Activated naive CD4-positive, alpha-beta T cell treated with anti-CD3 and anti-CD28 coated beads for 36 hours (primary cell): ENCODE measurements around the gene CMTM2. TPM values are rescaled to one million over a fixed set of nuclear protein-coding genes. Genes with fewer than 3 reads are reported as not detected.
"Not testable (repeated sequence)": the region's sequence is repeated elsewhere in the genome, so short reads cannot be mapped to it uniquely, and the experiment has no call there.

ENCODE experiments used
- CTCF ChIA-PET: fragments of 350-600 bp; sonication (Branson Sonifier 250); formaldehyde crosslinking; loops from one replicate; lab custom pipeline; 2021; ENCODE audit warnings: antibody characterized with exemption; lab: Charles Lee
- DNase-seq: peaks from one replicate; pipeline ENCODE4 v3.0.0-alpha.2; 2020
- H3K27ac Mint-ChIP-seq: one replicate; pipeline ENCODE4 v1.8.0; 2021; ENCODE audit warnings: mild to moderate bottlenecking, mixed read lengths
- H3K27me3 Mint-ChIP-seq: one replicate; pipeline ENCODE4 v1.8.0; 2021; ENCODE audit warnings: low read depth, mixed read lengths
- H3K36me3 Mint-ChIP-seq: one replicate; pipeline ENCODE4 v1.8.0; 2021; ENCODE audit warnings: low read depth, mixed read lengths
- H3K4me1 Mint-ChIP-seq: one replicate; pipeline ENCODE4 v1.8.0; 2021; ENCODE audit warnings: low read depth, mixed read lengths
- H3K4me3 Mint-ChIP-seq: one replicate; pipeline ENCODE4 v1.8.0; 2021; ENCODE audit warnings: mild to moderate bottlenecking, moderate library complexity, mixed read lengths
- H3K9me3 Mint-ChIP-seq: one replicate; pipeline ENCODE4 v1.8.0; 2021; ENCODE audit warnings: mixed read lengths
- intact Hi-C: fragments of 100-400 bp; cut with micrococcal nuclease; formaldehyde crosslinking; loops from one replicate; pipeline ENCODE4 v1.15.1; 2023
- total RNA-seq, 2 experiments: library from RNA; stranded (reverse); gene quantifications; one replicate each; pipeline ENCODE4 v1.2.3, GENCODE V29; 2021

CMTM2 gene
- total RNA-seq, 2 experiments from 2014 or later: not detected

- intact Hi-C loops: loop anchor here (5.0 kb wide), 1 partner anchor 92 kb away; no protein-coding TSS in a partner anchor
- CTCF ChIA-PET: interaction anchor here (0.6 to 1.5 kb wide), 5 partner anchors 11 to 188 kb away, joined by 3 to 5 read pairs (median 4); no protein-coding TSS in a partner anchor
- H3K9me3 Mint-ChIP-seq: no peaks in the 10 kb centered on the region
- no peak overlapping the region for H3K4me3 Mint-ChIP-seq
- H3K27ac Mint-ChIP-seq: no peak overlapping the region
- H3K36me3 Mint-ChIP-seq: peaks cover 45% of the 10 kb centered on the region
- H3K4me1 Mint-ChIP-seq: peaks cover 65% of the 10 kb centered on the region
- no peak for DNase-seq
- no peaks in the 10 kb centered on the region for H3K27me3 Mint-ChIP-seq
These were observed 19.2 kb upstream of the CMTM2 start for GRCh38 chr16:66560107-66560506.

- Mint-ChIP-seq H3K4me3 (no peak overlapping the region), H3K27ac (no peak overlapping the region), H3K4me1 (peaks cover 53% of the 10 kb centered on the region)
These were observed 17.7 kb upstream of the CMTM2 start for GRCh38 chr16:66561381-66562080.

GRCh38 chr16:66562409-66562808 is 16.9 kb upstream of the CMTM2 start:
- peaks cover 55% of the 10 kb centered on the region for H3K4me1 Mint-ChIP-seq
- intact Hi-C loops: loop anchor here (1.0 to 5.0 kb wide), 3 partner anchors 27 to 90 kb away; no protein-coding TSS in a partner anchor

More at GRCh38 chr16:66561381-66562080, 17.7 kb upstream of the CMTM2 start:
- CTCF ChIA-PET: interaction anchor here (0.5 to 5.2 kb wide), 15 partner anchors 9 to 309 kb away, joined by 3 to 25 read pairs (median 4); partner anchors contain the start of gene CKLF
- intact Hi-C loops: loop anchor here (1.0 to 5.0 kb wide), 3 partner anchors 28 to 91 kb away; no protein-coding TSS in a partner anchor
- no peaks in the 10 kb centered on the region for H3K9me3 Mint-ChIP-seq
- peaks cover 46% of the 10 kb centered on the region for H3K36me3 Mint-ChIP-seq
- DNase-seq: no peak
- no peaks in the 10 kb centered on the region for H3K27me3 Mint-ChIP-seq

GRCh38 chr16:66562986-66563385 is 16.3 kb upstream of the CMTM2 start:
- no peak for DNase-seq
- H3K27ac Mint-ChIP-seq: no peak overlapping the region
- peaks cover 52% of the 10 kb centered on the region for H3K36me3 Mint-ChIP-seq
- H3K4me1 Mint-ChIP-seq: peaks cover 58% of the 10 kb centered on the region
- H3K4me3 Mint-ChIP-seq: no peak overlapping the region
- intact Hi-C loops: loop anchor here (1.0 to 5.0 kb wide), 3 partner anchors 26 to 89 kb away; no protein-coding TSS in a partner anchor
- CTCF ChIA-PET: interaction anchor here (0.6 to 5.2 kb wide), 23 partner anchors 8 to 305 kb away, joined by 3 to 25 read pairs (median 4); partner anchors contain the start of genes CKLF and CMTM3
- H3K9me3 Mint-ChIP-seq: no peaks in the 10 kb centered on the region
- no peaks in the 10 kb centered on the region for H3K27me3 Mint-ChIP-seq

More at GRCh38 chr16:66562409-66562808, 16.9 kb upstream of the CMTM2 start:
- no peak for DNase-seq
- no peaks in the 10 kb centered on the region for H3K9me3 Mint-ChIP-seq
- H3K27me3 Mint-ChIP-seq: no peaks in the 10 kb centered on the region
- H3K4me3 Mint-ChIP-seq: no peak overlapping the region
- CTCF ChIA-PET: interaction anchor here (0.5 to 5.2 kb wide), 19 partner anchors 8 to 308 kb away, joined by 3 to 25 read pairs (median 4); partner anchors contain the start of genes CKLF and CMTM3
- H3K27ac Mint-ChIP-seq: no peak overlapping the region
- peaks cover 52% of the 10 kb centered on the region for H3K36me3 Mint-ChIP-seq

GRCh38 chr16:66563574-66564334 is 15.5 kb upstream of the CMTM2 start:
- Mint-ChIP-seq H3K36me3 (peaks cover 49% of the 10 kb centered on the region), H3K4me1 (peaks cover 56% of the 10 kb centered on the region), H3K27me3 (no peaks in the 10 kb centered on the region), H3K27ac (peak overlapping the region; percentile 14), H3K9me3 (no peaks in the 10 kb centered on the region), H3K4me3 (no peak overlapping the region)
- DNase-seq: no peak
- CTCF ChIA-PET: interaction anchor here (0.6 to 5.2 kb wide), 25 partner anchors 9 to 302 kb away, joined by 3 to 25 read pairs (median 5); partner anchors contain the start of genes CKLF and CMTM3
- intact Hi-C loops: loop anchor here (1.0 to 5.0 kb wide), 4 partner anchors 10 to 89 kb away; no protein-coding TSS in a partner anchor

- CTCF ChIA-PET: interaction anchor here (1.0 to 5.2 kb wide), 6 partner anchors 10 to 161 kb away, joined by 3 to 25 read pairs (median 4); partner anchors contain the start of gene CMTM3
- no peak for DNase-seq
- peaks cover 41% of the 10 kb centered on the region for H3K4me1 Mint-ChIP-seq
- H3K36me3 Mint-ChIP-seq: peaks cover 38% of the 10 kb centered on the region
- H3K27me3 Mint-ChIP-seq: no peaks in the 10 kb centered on the region
- H3K9me3 Mint-ChIP-seq: no peaks in the 10 kb centered on the region
- no peak within 1 kb of the TSS for H3K27ac Mint-ChIP-seq
- intact Hi-C loops: no loop called here
- no peak within 1 kb of the TSS for H3K4me3 Mint-ChIP-seq
These were observed 13.0 kb upstream of the CMTM2 start, which contains the start of gene CMTM1 for GRCh38 chr16:66566051-66566901. Gene CMTM1 (plus strand): TSS chr16:66566439. CDS start chr16:66566514, 75 bp downstream.

GRCh38 chr16:66567270-66567669 is 12.0 kb upstream of the CMTM2 start:
- intact Hi-C loops, DNase-seq, H3K27ac Mint-ChIP-seq, H3K4me3 Mint-ChIP-seq, H3K9me3 Mint-ChIP-seq, H3K27me3 Mint-ChIP-seq: not testable (repeated sequence)
- CTCF ChIA-PET: interaction anchor here (1.3 kb wide), 1 partner anchor 41 kb away, joined by 3 read pairs; no protein-coding TSS in a partner anchor
- Mint-ChIP-seq H3K36me3 (peaks cover 35% of the 10 kb centered on the region), H3K4me1 (peaks cover 34% of the 10 kb centered on the region)

- Mint-ChIP-seq H3K4me1 (peaks cover 24% of the 10 kb centered on the region), H3K27ac (no peak overlapping the region), H3K36me3 (peaks cover 29% of the 10 kb centered on the region), H3K9me3 (no peaks in the 10 kb centered on the region), H3K27me3 (no peaks in the 10 kb centered on the region), H3K4me3 (no peak overlapping the region)
- CTCF ChIA-PET: interaction anchor here (2.2 kb wide), 1 partner anchor 40 kb away, joined by 9 read pairs; no protein-coding TSS in a partner anchor
- intact Hi-C loops: no loop called here
- DNase-seq: no peak
These were observed 10.9 kb upstream of the CMTM2 start for GRCh38 chr16:66568355-66568754.

- Mint-ChIP-seq H3K4me3 (no peak overlapping the region), H3K9me3 (no peaks in the 10 kb centered on the region), H3K36me3 (peaks cover 23% of the 10 kb centered on the region), H3K27me3 (no peaks in the 10 kb centered on the region), H3K4me1 (peaks cover 17% of the 10 kb centered on the region), H3K27ac (no peak overlapping the region)
- CTCF ChIA-PET: interaction anchor here (0.6 to 2.2 kb wide), 3 partner anchors 39 to 261 kb away, joined by 3 to 9 read pairs (median 4); partner anchors contain the start of gene NAE1
- no peak for DNase-seq
- intact Hi-C loops: no loop called here
These were observed 10.1 kb upstream of the CMTM2 start for GRCh38 chr16:66569131-66569530.

- Mint-ChIP-seq H3K27ac (no peak overlapping the region), H3K4me1 (peaks cover 11% of the 10 kb centered on the region), H3K36me3 (peaks cover 20% of the 10 kb centered on the region), H3K27me3 (no peaks in the 10 kb centered on the region), H3K9me3 (no peaks in the 10 kb centered on the region), H3K4me3 (no peak overlapping the region)
- DNase-seq: no peak
- intact Hi-C loops: no loop called here
- CTCF ChIA-PET: interaction anchor here (0.6 to 2.2 kb wide), 6 partner anchors 8 to 261 kb away, joined by 3 to 9 read pairs (median 4); partner anchors contain the start of gene NAE1
These were observed 9.3 kb upstream of the CMTM2 start for GRCh38 chr16:66569827-66570405.
